HepG2 (cell line): Measurements from ENCODE around the gene RHO. TPM values are rescaled to one million over a fixed set of nuclear protein-coding genes. Genes with fewer than 3 reads are reported as not detected.

Experiments used
- ATAC-seq: fragments of 200-7000 bp; cut with Tn5 transposase; 3 replicates; pipeline ENCODE4 v1.9.1; 2020; ENCODE audit warnings: mild to moderate bottlenecking, moderate library complexity
- BruUV-seq: library from RNA; stranded (reverse); fragments of 400-500 nt; replicated peaks from 2 replicates; lab custom pipeline; 2021; lab: Mats Ljungman, UMichigan
- CTCF ChIA-PET: fragments of 300-600 bp; formaldehyde crosslinking; extraction: SDS; loops from one replicate; lab custom pipeline; 2021; ENCODE audit warnings: low total read pairs, inconsistent platforms, low intra/inter-chr PET ratio; lab: Yijun Ruan, JAX
- POLR2A ChIA-PET: fragments of 350-600 bp; sonication (Branson Sonifier 250); formaldehyde crosslinking; loops from one replicate; lab custom pipeline; 2020; ENCODE audit warnings: antibody characterized with exemption, inconsistent platforms; lab: Yijun Ruan, JAX
- DNase-seq: peaks from one replicate; pipeline ENCODE4 v3.0.0-alpha.2; 2015; ENCODE audit warnings: low spot score
- FAIRE-seq: peaks from 3 replicates; lab custom pipeline; 2011; peaks lifted over from hg19 to GRCh38; lab: Jason Lieb, UNC
- H2AFZ ChIP-seq: one replicate; pipeline ENCODE4 v1.6.1; 2011; ENCODE audit warnings: low read length, inconsistent platforms
- H3K27ac ChIP-seq: fragments of 300-600 bp; 3 replicates; pipeline ENCODE4 v1.8.0; 2011; ENCODE audit warnings: mixed run types, mild to moderate bottlenecking, mixed read lengths, low read length, inconsistent platforms; ENCODE audit not compliant: insufficient read depth; ENCODE audit errors: extremely low read length
- H3K27me3 ChIP-seq, 2 experiments: fragments of 200-600 bp in 1 of 2; 2 replicates in 1 of 2; 3 replicates in 1 of 2; pipeline versions ENCODE4 v1.6.0 to v1.8.0; 2011; ENCODE audit warnings: low read length in 2 of 2, mild to moderate bottlenecking in 2 of 2, moderate library complexity in 2 of 2, inconsistent platforms in 1 of 2; ENCODE audit not compliant: insufficient read depth in 2 of 2, control insufficient read depth in 1 of 2
- H3K36me3 ChIP-seq, 2 experiments: fragments of 200-600 bp in 1 of 2; replicated peaks in 1 of 2; 2 replicates in 1 of 2; 3 replicates in 1 of 2; pipeline versions ENCODE4 v1.5.1 to v1.8.0; 2011; ENCODE audit warnings: low read length in 2 of 2, inconsistent platforms in 1 of 2; ENCODE audit not compliant: insufficient read depth in 2 of 2, control insufficient read depth in 1 of 2
- H3K4me1 ChIP-seq: 2 replicates; pipeline ENCODE4 v1.5.1; 2012; ENCODE audit warnings: low read length, inconsistent platforms; ENCODE audit not compliant: insufficient read depth
- H3K4me2 ChIP-seq: 2 replicates; pipeline ENCODE4 v1.6.0; 2011; ENCODE audit warnings: low read depth, low read length, inconsistent platforms
- H3K4me3 ChIP-seq, 3 experiments: fragments of 200-600 bp in 1 of 3; sonication (generic), shearing (Covaris generic) in 1 of 3; replicated peaks in 1 of 3; 2 replicates each; pipeline ENCODE4 v1.5.1; 2011 to 2016; ENCODE audit warnings: low read length in 3 of 3, inconsistent platforms in 2 of 3, low read depth in 2 of 3, mild to moderate bottlenecking in 2 of 3, control low read depth in 1 of 3, mixed read lengths in 1 of 3; ENCODE audit not compliant: insufficient read depth in 1 of 3
- H3K79me2 ChIP-seq: one replicate; pipeline ENCODE4 v1.6.1; 2011; ENCODE audit warnings: low read length, inconsistent platforms; ENCODE audit not compliant: insufficient read depth
- H3K9ac ChIP-seq: 2 replicates; pipeline ENCODE4 v1.6.0; 2011; ENCODE audit warnings: mild to moderate bottlenecking, low read depth, low read length, inconsistent platforms; ENCODE audit not compliant: insufficient read depth
- H3K9me3 ChIP-seq: 2 replicates; pipeline ENCODE4 v1.5.1; 2012; ENCODE audit warnings: mild to moderate bottlenecking, low read length
- H4K20me1 ChIP-seq: 2 replicates; pipeline ENCODE4 v1.6.0; 2011; ENCODE audit warnings: inconsistent platforms, mild to moderate bottlenecking, low read length, moderate library complexity; ENCODE audit not compliant: insufficient read depth
- HIC2 ChIP-seq: sonication (generic); formaldehyde crosslinking; IDR thresholded peaks from 2 replicates; pipeline ENCODE4 v1.9.0; 2022; ENCODE audit warnings: low read depth, missing genetic modification reagents
- HMGA1 ChIP-seq: sonication (generic); formaldehyde crosslinking; conservative IDR thresholded peaks from 2 replicates; pipeline ENCODE4 v1.4.0; 2020; ENCODE audit warnings: missing genetic modification reagents
- KDM4B ChIP-seq: sonication (generic); formaldehyde crosslinking; IDR thresholded peaks from 2 replicates; pipeline ENCODE4 v1.4.0; 2020; ENCODE audit warnings: missing genetic modification reagents
- MAFF ChIP-seq: IDR thresholded peaks from 2 replicates; pipeline ENCODE4 v1.6.1; 2011; ENCODE audit warnings: low read depth, low read length, improper control_type of control experiment
- NFYB ChIP-seq: sonication (generic); formaldehyde crosslinking; IDR thresholded peaks from 2 replicates; pipeline ENCODE4 v1.4.0; 2020; ENCODE audit warnings: missing genetic modification reagents
- NFYC ChIP-seq: IDR thresholded peaks from 2 replicates; pipeline ENCODE4 v1.6.1; 2016; ENCODE audit warnings: missing genetic modification reagents, missing compliant biosample characterization
- SETDB1 ChIP-seq: sonication (generic); formaldehyde crosslinking; IDR thresholded peaks from 2 replicates; pipeline ENCODE4 v1.5.1; 2020; ENCODE audit warnings: missing genetic modification reagents, mild to moderate bottlenecking, borderline replicate concordance
- SMARCC2 ChIP-seq: fragments of 450-650 bp; IDR thresholded peaks from 2 replicates; pipeline ENCODE4 v1.6.1; 2017; ENCODE audit warnings: antibody characterized with exemption, mild to moderate bottlenecking
- SOX6 ChIP-seq, 2 experiments: fragments of 450-650 bp in 1 of 2; sonication (generic) in 1 of 2; formaldehyde crosslinking in 1 of 2; IDR thresholded peaks; 2 replicates each; pipeline versions ENCODE4 v1.4.0 to v1.6.1; 2017 to 2020; ENCODE audit warnings: antibody characterized with exemption in 1 of 2, mild to moderate bottlenecking in 1 of 2, missing genetic modification reagents in 1 of 2
- SRF ChIP-seq: IDR thresholded peaks from 2 replicates; pipeline ENCODE4 v1.6.1; 2011; ENCODE audit warnings: mild to moderate bottlenecking, low read depth, low read length, moderate library complexity
- YEATS2 ChIP-seq: sonication (generic); formaldehyde crosslinking; IDR thresholded peaks from 2 replicates; pipeline ENCODE4 v1.4.0; 2020; ENCODE audit warnings: missing genetic modification reagents, borderline replicate concordance
- ZBTB39 ChIP-seq: sonication (generic); formaldehyde crosslinking; IDR thresholded peaks from 2 replicates; pipeline ENCODE4 v1.5.0; 2020; ENCODE audit warnings: missing genetic modification reagents
- ZFP37 ChIP-seq: sonication (generic); formaldehyde crosslinking; IDR thresholded peaks from 2 replicates; pipeline ENCODE4 v1.4.0; 2020; ENCODE audit warnings: missing genetic modification reagents, borderline replicate concordance
- ZNF724P ChIP-seq: sonication (generic); formaldehyde crosslinking; IDR thresholded peaks from 2 replicates; pipeline ENCODE4 v1.8.0; 2022; ENCODE audit warnings: missing genetic modification reagents, borderline replicate concordance
- ZNF781 ChIP-seq: sonication (generic); formaldehyde crosslinking; IDR thresholded peaks from 2 replicates; pipeline ENCODE4 v1.5.1; 2020; ENCODE audit warnings: borderline replicate concordance, mild to moderate bottlenecking, missing genetic modification reagents; ENCODE audit errors: not compliant biosample characterization
- whole genome bisulfite sequencing: methylation state at CpG from one replicate; pipeline ENCODE4 v1.1.6; 2017; ENCODE audit warnings: low lambda C conversion rate; 5-methylcytosine and 5-hydroxymethylcytosine counted together
- in situ Hi-C: cut with HindIII; loops from 2 replicates; pipeline ENCODE4 v1.10.0; 2017; ENCODE audit warnings: low pct_unique_long_range_greater_than_20kb; ENCODE audit not compliant: extremely low pct_ligation_motif_present
- intact Hi-C: fragments of 100-400 bp; cut with micrococcal nuclease; formaldehyde crosslinking; loops from one replicate; pipeline ENCODE4 v1.10.0; 2022; ENCODE audit not compliant: unreplicated experiment
- polyA plus RNA-seq, 8 experiments: library from polyadenylated mRNA; depleted of rRNA in 3 of 8; stranded (reverse) in 7 of 8; unstranded in 1 of 8; fragments of >200 nt; fragmentation: Illumina TruSeq in 4 of 8; extraction: Trizol in 4 of 8; gene quantifications; 2 replicates each; pipeline versions ENCODE4 v1.2.1 to v1.2.3, GENCODE V29; 2011 to 2016; ENCODE audit warnings: low read depth in 4 of 8, missing spikeins in 1 of 8, mixed read lengths in 1 of 8; ENCODE audit not compliant: insufficient read depth in 1 of 8
- total RNA-seq, 5 experiments: library from RNA; depleted of rRNA; stranded (reverse); fragments of >200 nt; fragmentation: Illumina TruSeq; extraction: Trizol; gene quantifications; 2 replicates each; pipeline ENCODE4 v1.2.3, GENCODE V29; 2016; ENCODE audit warnings: low read depth in 1 of 5

The RHO gene
- total and polyA plus RNA-seq, 2 of the 13 experiments (the other 11 are each of a cell fraction or from before 2014, with no cell fraction given): not detected

GRCh38 chr3:129536374-129536667, 7.9 kb downstream of the RHO start:
- Histone ChIP-seq H3K4me3 (no peak overlapping the region), H3K27me3 (no peaks in the 10 kb centered on the region), H3K4me1 (peaks cover 68% of the 10 kb centered on the region), H2AFZ (no peak overlapping the region), H3K36me3 (no peaks in the 10 kb centered on the region), H3K9me3 (no peaks in the 10 kb centered on the region), H3K4me2 (no peak overlapping the region), H3K9ac (no peak overlapping the region), H3K27ac (no peak overlapping the region), H4K20me1 (no peaks in the 10 kb centered on the region), H3K79me2 (no peaks in the 10 kb centered on the region)
- TF ChIP-seq SMARCC2 (no peak), HIC2 (CRISPR knock-in tag) (no peak), MAFF (peak; percentile 0; the same call in 1 of the 2 replicates), NFYB (CRISPR knock-in tag) (peak; percentile 34; the same call in 1 of the 2 replicates), NFYC (CRISPR knock-in tag) (peak; percentile 63), SETDB1 (CRISPR knock-in tag) (no peak)
- 71% methylated on average over 1 of the region's 2 CpGs for WGBS
- ChIA-PET CTCF (no interaction called here), POLR2A (interaction anchor here (2.6 kb wide), 1 partner anchor 16 kb away, joined by 10 read pairs; no protein-coding TSS in a partner anchor)
- intact Hi-C loops (no loop called here), in situ Hi-C loops (no loop called here)
- DNase-seq (no peak), ATAC-seq (no peak), FAIRE-seq (no peak)
- no TSS peak for BruUV-seq

GRCh38 chr3:129536804-129537203, 8.4 kb downstream of the RHO start:
- Histone ChIP-seq H3K4me2 (no peak overlapping the region), H4K20me1 (no peaks in the 10 kb centered on the region), H3K27ac (no peak overlapping the region), H3K4me1 (peaks cover 68% of the 10 kb centered on the region), H3K27me3 (no peaks in the 10 kb centered on the region), H3K79me2 (no peaks in the 10 kb centered on the region), H3K9me3 (no peaks in the 10 kb centered on the region), H3K4me3 (no peak overlapping the region), H3K36me3 (no peaks in the 10 kb centered on the region), H2AFZ (no peak overlapping the region), H3K9ac (no peak overlapping the region)
- no peak for FAIRE-seq
- DNase-seq: no peak
- CTCF ChIA-PET: no interaction called here
- in situ Hi-C loops (no loop called here), intact Hi-C loops (no loop called here)
- BruUV-seq: no TSS peak
- no peak for ATAC-seq
- POLR2A ChIA-PET: no interaction called here
- 63% methylated on average over 1 of the region's 3 CpGs for WGBS
- TF ChIP-seq KDM4B: no peak
- TF ChIP-seq ZNF781: no peak
- TF ChIP-seq HMGA1: no peak
- no peak for TF ChIP-seq SRF
- TF ChIP-seq YEATS2 (CRISPR knock-in tag): no peak
- TF ChIP-seq ZBTB39 (CRISPR knock-in tag): no peak
- TF ChIP-seq ZFP37 (CRISPR knock-in tag): no peak
- TF ChIP-seq SOX6 (IDR thresholded peaks at IDR 0.05): no peak
- no peak for TF ChIP-seq SOX6 (CRISPR knock-in tag; IDR thresholded peaks at IDR 0.05)
- no peak for TF ChIP-seq ZNF724P
